NCI-H146 treated with DMSO at 0.1 percent for 48 hours (cell line): ENCODE results near the gene PPT2.
A peak's percentile ranks its signal among the peaks of the same experiment; 100 is the strongest.
"Not testable (repeated sequence)": the region's sequence is repeated elsewhere in the genome, so short reads cannot be mapped to it uniquely, and the experiment has no call there.

ENCODE experiments used
- DNase-seq: peaks from one replicate; lab custom pipeline; 2025; ENCODE audit not compliant: unreplicated experiment; lab: John Stamatoyannopoulos, UW

Gene PPT2

GRCh38 chr6:32188381-32189068 is 34.6 kb downstream of the PPT2 start:
- no peak for DNase-seq

- DNase-seq = no peak
These were observed 35.3 kb downstream of the PPT2 start for GRCh38 chr6:32189069-32189741.

- DNase-seq = no peak
These were observed 35.8 kb downstream of the PPT2 start for GRCh38 chr6:32189742-32190053.

GRCh38 chr6:32190054-32190851 is 36.3 kb downstream of the PPT2 start, which contains the start of gene PBX2:
TSS of gene PBX2 (minus strand) at chr6:32190202. CDS start at chr6:32189915, 287 bp downstream.
- DNase-seq = peak; percentile 80

GRCh38 chr6:32190911-32191677 is 37.2 kb downstream of the PPT2 start:
- no peak for DNase-seq

GRCh38 chr6:32191696-32192607 is 38.0 kb downstream of the PPT2 start:
- DNase-seq = no peak

GRCh38 chr6:32192608-32193039 is 38.7 kb downstream of the PPT2 start, which contains the start of gene GPSM3:
TSS of gene GPSM3 (minus strand) at chr6:32192643. CDS start at chr6:32192513, 130 bp downstream.
- DNase-seq = no peak

- DNase-seq = not testable (repeated sequence)
These were observed 39.2 kb downstream of the PPT2 start for GRCh38 chr6:32193096-32193495.

- DNase-seq = no peak
These were observed 40.4 kb downstream of the PPT2 start for GRCh38 chr6:32194388-32194787.

GRCh38 chr6:32194825-32195651 is 41.1 kb downstream of the PPT2 start:
- no peak for DNase-seq

GRCh38 chr6:32195652-32195901 is 41.6 kb downstream of the PPT2 start:
- DNase-seq = peak; percentile 97

- peak; percentile 65 for DNase-seq
These were observed 42.2 kb downstream of the PPT2 start for GRCh38 chr6:32195902-32196681.

GRCh38 chr6:32196682-32197616 is 43.0 kb downstream of the PPT2 start:
- DNase-seq = no peak

- no peak for DNase-seq
These were observed 44.4 kb downstream of the PPT2 start for GRCh38 chr6:32198345-32198696.

- DNase-seq = no peak
These were observed 44.9 kb downstream of the PPT2 start for GRCh38 chr6:32198866-32199265.

GRCh38 chr6:32200711-32201475 is 47.0 kb downstream of the PPT2 start:
- DNase-seq = no peak

- no peak for DNase-seq
These were observed 48.2 kb downstream of the PPT2 start for GRCh38 chr6:32202186-32202585.
